GOT3 (cell line): Measurements from ENCODE around the gene AUTS2.

ENCODE experiments used
- DNase-seq: peaks from one replicate; lab custom pipeline; 2025; ENCODE audit warnings: mixed read lengths; lab: John Stamatoyannopoulos, UW

AUTS2 gene

GRCh38 chr7:70553364-70553763, 955.1 kb downstream of the AUTS2 start:
- DNase-seq: no peak

- DNase-seq: no peak
These were observed 956.4 kb downstream of the AUTS2 start for GRCh38 chr7:70554646-70555045.

GRCh38 chr7:70556761-70557160, 958.5 kb downstream of the AUTS2 start:
- no peak for DNase-seq

GRCh38 chr7:70557338-70557737, 959.1 kb downstream of the AUTS2 start:
- no peak for DNase-seq

GRCh38 chr7:70559815-70560214, 961.5 kb downstream of the AUTS2 start:
- DNase-seq: no peak

GRCh38 chr7:70563960-70564359, 965.7 kb downstream of the AUTS2 start:
- no peak for DNase-seq

GRCh38 chr7:70565721-70566370, 967.6 kb downstream of the AUTS2 start:
- no peak for DNase-seq

- no peak for DNase-seq
These were observed 968.4 kb downstream of the AUTS2 start for GRCh38 chr7:70566671-70567070.

- DNase-seq: no peak
These were observed 970.5 kb downstream of the AUTS2 start for GRCh38 chr7:70568674-70569334.

- no peak for DNase-seq
These were observed 971.1 kb downstream of the AUTS2 start for GRCh38 chr7:70569335-70569819.

GRCh38 chr7:70570029-70570428, 971.8 kb downstream of the AUTS2 start:
- DNase-seq: no peak

GRCh38 chr7:70570961-70571360, 972.7 kb downstream of the AUTS2 start:
- DNase-seq: no peak

- no peak for DNase-seq
These were observed 973.2 kb downstream of the AUTS2 start for GRCh38 chr7:70571403-70571934.

GRCh38 chr7:70571961-70572360, 973.7 kb downstream of the AUTS2 start:
- no peak for DNase-seq

- no peak for DNase-seq
These were observed 974.3 kb downstream of the AUTS2 start for GRCh38 chr7:70572571-70572970.

- DNase-seq: no peak
These were observed 974.9 kb downstream of the AUTS2 start for GRCh38 chr7:70573071-70573661.

GRCh38 chr7:70573696-70574095, 975.4 kb downstream of the AUTS2 start:
- DNase-seq: no peak

GRCh38 chr7:70574314-70574834, 976.1 kb downstream of the AUTS2 start:
- DNase-seq: no peak

- no peak for DNase-seq
These were observed 976.9 kb downstream of the AUTS2 start for GRCh38 chr7:70574970-70575799.

GRCh38 chr7:70577078-70577477, 978.8 kb downstream of the AUTS2 start:
- no peak for DNase-seq

- no peak for DNase-seq
These were observed 979.9 kb downstream of the AUTS2 start for GRCh38 chr7:70578131-70578530.
